ENCODE data around the gene COLGALT1.
"Not testable (repeated sequence)": the region's sequence is repeated elsewhere in the genome, so short reads cannot be mapped to it uniquely, and the experiment has no call there.

The COLGALT1 gene

DNA sequence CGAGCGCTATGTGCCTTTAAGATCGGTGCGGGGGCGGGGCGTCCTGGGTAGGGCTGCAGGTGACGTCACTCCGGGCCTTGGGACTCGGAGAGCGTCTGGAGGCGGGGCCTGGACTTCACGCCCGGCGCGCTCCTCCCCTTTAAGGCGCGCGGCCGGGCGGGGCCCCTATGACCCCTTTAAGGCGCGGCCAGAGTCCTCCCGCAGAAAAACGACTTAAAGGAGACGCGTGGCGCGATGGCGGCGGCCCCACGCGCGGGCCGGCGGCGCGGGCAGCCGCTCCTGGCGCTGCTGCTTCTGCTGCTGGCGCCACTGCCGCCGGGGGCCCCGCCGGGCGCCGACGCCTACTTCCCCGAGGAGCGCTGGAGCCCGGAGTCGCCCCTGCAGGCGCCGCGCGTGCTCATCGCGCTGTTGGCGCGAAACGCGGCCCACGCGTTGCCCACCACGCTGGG is at the start of gene COLGALT1:
TSS of gene COLGALT1 (plus strand) at position 170 of the 449 bp plus-strand sequence. CDS start at position 235, 65 bp downstream.
- DNase-seq, result peak; percentile 42 to 99 (median 93)

DNA sequence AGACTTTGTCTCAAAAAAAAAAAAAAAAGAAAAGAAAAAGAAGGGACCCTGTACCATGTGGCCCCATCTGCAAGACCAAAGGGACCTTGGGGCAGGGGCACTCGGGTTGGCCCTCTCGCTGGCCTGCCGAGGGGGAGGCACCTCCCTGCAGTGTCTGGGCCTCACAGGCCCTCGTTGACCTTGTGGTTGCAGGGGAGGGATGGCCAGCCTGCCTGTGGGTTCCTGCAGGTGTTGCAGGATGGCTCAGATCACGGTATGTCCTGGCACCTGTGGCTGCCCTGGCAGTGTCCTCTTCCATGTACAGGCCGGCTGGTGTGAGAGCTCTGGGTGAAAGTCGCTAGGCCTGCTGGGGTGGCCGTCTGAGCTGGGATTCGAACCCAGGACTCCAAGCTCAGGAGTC is 48.7 kb upstream of the COLGALT1 start:
- DNase-seq, result no peak

DNA sequence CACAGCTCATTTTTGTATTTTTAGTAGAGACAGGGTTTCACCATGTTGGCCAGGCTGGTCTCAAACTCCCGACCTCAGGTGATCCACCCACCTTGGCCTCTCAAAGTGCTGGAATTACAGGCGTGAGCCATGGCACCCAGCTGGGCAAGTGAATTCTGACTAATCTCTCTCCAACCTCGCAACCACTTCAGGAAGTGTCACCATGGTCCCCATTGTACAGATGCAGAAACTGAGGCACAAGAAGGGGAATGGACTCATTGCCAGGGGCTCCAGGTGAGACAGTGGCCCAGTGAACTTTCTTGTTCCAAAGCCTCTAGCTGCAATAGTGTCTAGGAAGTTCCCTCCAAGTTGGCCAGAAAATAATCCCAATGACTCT is 46.9 kb upstream of the COLGALT1 start:
- not testable (repeated sequence) for DNase-seq

GRCh38 chr19:17510220-17510993 is 45.0 kb upstream of the COLGALT1 start:
- DNase-seq, result no peak

DNA sequence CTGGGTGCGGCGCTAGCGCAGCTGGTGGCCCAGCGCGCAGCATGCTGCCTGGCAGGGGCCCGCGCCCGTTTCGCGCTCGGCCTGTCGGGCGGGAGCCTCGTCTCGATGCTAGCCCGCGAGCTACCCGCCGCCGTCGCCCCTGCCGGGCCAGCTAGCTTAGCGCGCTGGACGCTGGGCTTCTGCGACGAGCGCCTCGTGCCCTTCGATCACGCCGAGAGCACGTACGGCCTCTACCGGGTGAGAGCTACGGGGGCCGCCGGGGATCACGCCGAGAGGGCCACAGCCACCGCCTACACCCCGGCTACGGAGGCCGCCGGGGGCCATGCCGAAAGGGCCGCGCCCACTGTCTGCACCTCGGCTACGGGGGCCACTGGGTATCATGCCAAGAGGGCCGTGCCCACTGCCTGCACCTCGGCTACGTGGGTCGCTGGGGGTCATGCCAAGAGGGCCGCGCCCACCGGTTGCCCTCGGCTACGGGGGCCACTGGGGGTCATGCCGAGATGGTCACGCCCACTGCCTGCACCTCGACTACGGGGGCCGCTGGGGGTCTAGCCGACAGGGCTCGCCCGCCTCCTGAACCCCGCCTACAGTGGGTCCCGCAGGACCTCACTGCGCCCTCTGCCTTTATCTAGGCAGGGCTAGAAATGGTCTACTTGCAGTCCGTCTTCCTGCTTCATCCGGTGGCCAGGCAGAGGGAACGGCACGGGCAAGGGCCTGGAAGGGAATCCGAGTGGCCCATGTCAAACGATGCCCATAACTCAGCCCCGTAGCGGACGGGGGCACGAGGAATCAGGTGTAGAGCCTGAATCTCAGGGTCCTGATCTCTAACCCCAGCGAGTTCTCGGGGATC is 43.5 kb upstream of the COLGALT1 start:
- peak; percentile 56 to 97 (median 88) for DNase-seq

GRCh38 chr19:17512574-17512939 is 42.9 kb upstream of the COLGALT1 start:
- no peak for DNase-seq

- no peak for DNase-seq
Observed at GRCh38 chr19:17515408-17516149, 39.9 kb upstream of the COLGALT1 start.

GRCh38 chr19:17517898-17518297 is 37.6 kb upstream of the COLGALT1 start:
- no peak for DNase-seq

GRCh38 chr19:17518654-17519053 is 36.8 kb upstream of the COLGALT1 start:
- DNase-seq, result not testable (repeated sequence)

DNA sequence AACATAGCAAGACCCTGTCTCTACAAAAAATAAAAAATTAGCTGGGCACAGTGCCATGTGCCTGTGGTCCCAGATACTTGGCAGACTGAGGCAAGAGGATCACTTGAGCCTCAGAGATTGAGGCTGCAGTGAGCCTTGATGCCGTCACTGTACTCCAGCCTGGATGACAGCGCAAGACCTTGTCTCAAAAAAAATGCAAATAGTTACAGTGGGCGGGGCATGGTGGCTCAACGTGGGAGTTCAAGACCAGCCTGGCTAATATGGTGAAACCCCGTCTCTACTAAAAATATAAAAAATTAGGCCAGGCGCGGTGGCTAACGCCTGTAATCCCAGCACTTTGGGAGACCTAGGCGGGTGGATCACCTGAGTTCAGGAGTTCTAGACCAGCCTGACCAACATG is 35.5 kb upstream of the COLGALT1 start:
- DNase-seq, result no peak

DNA sequence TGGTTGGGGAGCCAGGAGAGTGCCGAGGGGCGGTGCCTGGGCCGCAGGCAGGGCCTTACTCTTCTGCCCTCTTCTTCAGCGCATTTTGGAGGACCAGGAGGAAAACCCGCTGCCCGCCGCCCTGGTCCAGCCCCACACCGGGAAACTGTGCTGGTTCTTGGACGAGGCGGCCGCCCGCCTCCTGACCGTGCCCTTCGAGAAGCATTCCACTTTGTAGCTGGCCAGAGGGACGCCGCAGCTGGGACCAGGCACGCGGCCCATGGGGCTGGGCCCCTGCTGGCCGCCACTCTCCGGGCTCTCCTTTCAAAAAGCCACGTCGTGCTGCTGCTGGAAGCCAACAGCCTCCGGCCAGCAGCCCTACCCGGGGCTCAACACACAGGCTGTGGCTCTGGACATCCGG is 34.6 kb upstream of the COLGALT1 start:
- peak in 3 of 58 donors; percentile 12 to 20 (median 12) for DNase-seq

- peak in 35 of 58 donors; percentile 1 to 60 (median 28) for DNase-seq
Observed at GRCh38 chr19:17522988-17523872, 32.2 kb upstream of the COLGALT1 start.

DNA sequence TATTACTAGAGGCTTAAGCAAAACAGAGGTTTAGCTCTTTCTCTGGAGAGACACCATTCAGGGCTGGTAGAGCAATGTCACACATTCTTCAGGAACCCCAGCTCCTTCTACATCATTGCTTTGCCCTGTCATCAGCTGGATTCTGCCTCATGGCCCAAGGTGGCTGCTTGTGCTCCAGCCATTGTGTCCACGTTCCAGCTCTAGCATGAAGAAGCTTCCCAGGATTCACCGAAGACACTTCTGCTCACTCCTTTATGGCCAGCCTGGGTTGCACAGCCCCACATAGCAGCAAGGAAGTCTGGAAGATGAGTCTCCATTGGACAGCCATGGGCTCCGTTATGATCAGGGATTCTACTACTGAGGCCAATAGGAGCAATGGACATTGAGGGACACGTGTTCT is 30.8 kb upstream of the COLGALT1 start:
- DNase-seq, result no peak

GRCh38 chr19:17525141-17525540 is 30.3 kb upstream of the COLGALT1 start:
- no peak for DNase-seq

DNA sequence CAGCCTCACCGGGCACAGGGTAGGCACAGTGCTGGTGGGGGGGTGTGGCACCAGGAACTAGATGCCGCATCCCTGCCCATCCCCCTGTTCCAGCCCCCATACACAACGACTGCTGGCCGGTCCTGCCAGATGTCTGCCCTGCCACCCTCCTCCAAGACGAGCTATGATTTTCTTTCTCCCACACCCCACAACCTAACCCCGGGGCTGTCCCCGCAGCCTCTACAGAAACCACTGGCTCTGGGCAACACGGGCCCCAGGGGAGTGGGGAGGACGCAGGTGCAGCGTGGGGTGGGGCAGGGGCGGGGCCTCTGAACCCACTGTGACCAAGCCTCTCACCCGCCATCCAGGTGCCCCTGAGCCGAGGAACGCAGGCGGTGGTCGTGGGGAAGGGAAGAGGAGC is 28.5 kb upstream of the COLGALT1 start:
- no peak for DNase-seq

DNA sequence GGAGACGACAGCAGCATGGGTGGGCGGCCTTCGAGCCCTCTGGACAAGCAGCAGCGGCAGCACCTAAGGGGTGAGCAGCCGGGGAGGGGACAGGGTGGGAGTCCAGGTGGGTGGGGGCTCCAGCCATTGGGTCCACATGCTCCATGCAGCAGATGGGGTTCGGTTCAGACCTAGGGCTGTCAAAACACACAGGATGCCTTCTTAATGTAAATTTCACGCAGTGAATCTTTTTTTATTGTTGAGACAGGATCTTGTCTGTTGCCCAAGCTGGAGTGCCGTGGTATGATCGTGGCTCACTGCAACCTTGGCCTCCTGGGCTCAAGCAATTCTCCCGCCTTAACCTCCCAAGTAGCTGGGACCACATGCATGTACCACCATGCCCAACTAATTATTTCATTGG is 28.1 kb upstream of the COLGALT1 start:
- DNase-seq, result no peak

DNA sequence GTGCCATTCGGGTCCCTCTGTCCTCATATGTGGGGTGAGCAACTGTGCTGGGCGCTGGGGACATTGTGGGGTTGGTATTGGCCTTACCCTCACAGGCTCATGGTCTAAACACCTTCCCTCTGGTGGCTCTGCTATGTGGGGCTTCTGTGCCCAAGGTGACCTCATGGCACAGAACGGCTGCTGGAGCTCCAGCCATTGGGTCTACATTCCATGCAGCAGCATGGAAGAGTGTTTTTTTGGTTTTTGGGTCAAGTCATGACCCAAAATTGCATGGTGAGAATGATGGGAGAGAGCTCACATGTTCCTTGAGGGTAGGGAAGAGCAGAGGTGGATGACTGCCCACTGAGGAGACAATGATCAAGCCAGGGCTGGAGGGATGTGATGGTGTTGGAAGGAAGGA is 26.8 kb upstream of the COLGALT1 start:
- no peak for DNase-seq

DNA sequence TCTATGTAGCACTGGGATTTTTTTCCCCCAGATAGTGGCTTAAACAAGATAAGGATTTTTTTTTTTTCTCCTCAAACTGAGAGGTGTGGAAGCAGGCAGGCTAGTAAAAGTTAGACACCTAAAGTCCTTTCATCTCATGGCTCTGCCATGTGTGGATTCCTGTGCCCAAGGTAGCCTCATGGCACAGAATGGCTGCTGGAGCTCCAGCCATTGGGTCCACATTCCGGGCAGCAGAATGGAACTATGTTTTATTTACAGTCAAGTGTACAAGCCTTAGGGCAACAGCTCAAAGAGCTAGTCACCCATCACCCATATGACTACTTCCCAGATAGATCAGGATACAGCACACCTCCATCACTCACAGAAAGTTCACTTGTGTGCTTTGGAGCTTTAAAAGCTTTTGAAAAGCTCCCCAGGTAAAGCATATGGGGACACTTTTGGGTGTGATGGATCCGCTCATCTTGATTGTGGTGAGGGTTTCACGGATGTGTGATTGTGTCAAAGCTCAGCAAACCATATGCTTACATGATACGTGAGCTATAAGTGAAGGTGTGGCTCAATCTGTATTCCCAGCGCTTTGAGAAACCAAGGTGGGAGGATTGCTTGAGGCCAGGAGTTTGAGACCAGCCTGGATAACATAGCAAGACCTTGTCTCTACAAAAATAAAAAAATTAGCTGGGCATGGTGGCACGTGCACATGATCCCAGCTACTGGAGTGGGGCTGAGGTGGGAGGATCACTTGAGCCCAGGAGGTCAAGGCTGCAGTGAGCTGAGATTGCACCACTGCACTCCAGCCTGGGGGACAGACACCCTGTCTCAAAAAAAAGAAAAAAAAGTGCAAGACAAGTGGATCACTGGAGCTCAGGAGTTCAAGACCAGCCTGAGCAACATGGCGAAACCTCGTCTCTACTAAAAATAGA is 25.9 kb upstream of the COLGALT1 start:
- no peak for DNase-seq

DNA sequence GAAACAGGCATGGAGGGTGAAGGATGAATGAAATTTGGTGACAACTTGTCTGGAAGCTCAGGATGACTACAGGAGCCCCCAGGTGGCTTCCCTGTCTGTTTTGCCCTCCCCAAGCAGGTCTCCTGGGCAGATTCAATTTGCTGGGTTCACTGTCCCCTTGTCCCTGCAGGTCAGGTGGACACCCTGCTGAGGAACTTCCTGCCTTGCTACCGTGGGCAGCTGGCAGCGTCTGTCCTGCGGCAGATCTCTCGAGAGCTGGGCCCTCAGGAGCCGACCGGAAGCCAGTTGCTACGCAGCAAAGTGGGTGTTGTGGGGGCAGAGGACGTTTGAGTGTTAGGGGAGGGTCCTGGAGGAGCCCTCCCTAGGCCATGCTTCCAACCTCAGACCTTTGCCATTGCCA is 24.9 kb upstream of the COLGALT1 start:
- DNase-seq, result no peak

- no peak for DNase-seq
Observed at GRCh38 chr19:17532116-17532515, 23.3 kb upstream of the COLGALT1 start.
